ENCODE results near the gene TNFRSF4.

DNA sequence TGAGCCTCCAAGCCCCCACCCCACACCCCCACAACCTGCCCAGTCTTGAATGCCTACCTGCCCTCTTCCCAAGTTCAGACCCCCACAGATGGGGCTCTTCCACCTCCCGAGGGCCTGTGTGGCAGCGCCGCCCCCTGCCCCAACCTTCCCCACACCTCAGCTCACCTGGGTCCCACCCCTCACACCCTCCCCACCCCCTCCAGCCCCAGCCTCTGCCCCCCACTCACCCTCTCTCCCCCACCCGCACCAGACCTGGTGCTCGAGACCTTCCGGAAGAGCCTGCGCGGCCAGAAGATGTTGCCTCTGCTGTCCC, 16.8 kb downstream of the TNFRSF4 start:
- TF ChIP-seq CTCF (IDR thresholded peaks at IDR 0.05) = no peak
- TF ChIP-seq EZH2 (IDR thresholded peaks at IDR 0.05; ENCODE audit: borderline replicate concordance, insufficient read depth, low read depth, low read length, poor library complexity, severe bottlenecking) = no peak
